NCI-H128 (cell line): ENCODE results near the gene SLC51B.
"Not testable (repeated sequence)": the region's sequence is repeated elsewhere in the genome, so short reads cannot be mapped to it uniquely, and the experiment has no call there.

Experiments used
- DNase-seq: peaks from one replicate; lab custom pipeline; 2025; ENCODE audit not compliant: unreplicated experiment; lab: John Stamatoyannopoulos, UW

The SLC51B gene

GRCh38 chr15:65062726-65063125, 17.5 kb downstream of the SLC51B start:
- DNase-seq: no peak

- DNase-seq: no peak
Observed at GRCh38 chr15:65066001-65066634, 20.9 kb downstream of the SLC51B start.

- no peak for DNase-seq
Observed at GRCh38 chr15:65066635-65067316, 21.6 kb downstream of the SLC51B start.

- DNase-seq: no peak
Observed at GRCh38 chr15:65067317-65067644, 22.1 kb downstream of the SLC51B start.

GRCh38 chr15:65067645-65068402, 22.6 kb downstream of the SLC51B start, which contains the start of gene RASL12:
Gene RASL12, minus strand, starts transcription at chr15:65067991. Its CDS starts 156 bp downstream, at chr15:65067835.
- DNase-seq: no peak

- DNase-seq: no peak
Observed at GRCh38 chr15:65068403-65068788, 23.2 kb downstream of the SLC51B start.

GRCh38 chr15:65069179-65069578, 24.0 kb downstream of the SLC51B start:
- no peak for DNase-seq

- no peak for DNase-seq
Observed at GRCh38 chr15:65069779-65070546, 24.8 kb downstream of the SLC51B start.

GRCh38 chr15:65071381-65071811, 26.2 kb downstream of the SLC51B start:
- no peak for DNase-seq

- no peak for DNase-seq
Observed at GRCh38 chr15:65072027-65072426, 26.8 kb downstream of the SLC51B start.

- no peak for DNase-seq
Observed at GRCh38 chr15:65072617-65073016, 27.4 kb downstream of the SLC51B start.

GRCh38 chr15:65074946-65075345, 29.8 kb downstream of the SLC51B start:
- DNase-seq: not testable (repeated sequence)

- DNase-seq: not testable (repeated sequence)
Observed at GRCh38 chr15:65075607-65076395, 30.6 kb downstream of the SLC51B start.

GRCh38 chr15:65076486-65077290, 31.5 kb downstream of the SLC51B start, which contains the start of gene KBTBD13:
Gene KBTBD13, plus strand, starts transcription at chr15:65076746. Its CDS starts 70 bp downstream, at chr15:65076816.
- no peak for DNase-seq

GRCh38 chr15:65077291-65077980, 32.2 kb downstream of the SLC51B start:
- DNase-seq: no peak

GRCh38 chr15:65077981-65078352, 32.8 kb downstream of the SLC51B start:
- DNase-seq: no peak

GRCh38 chr15:65079580-65079979, 34.4 kb downstream of the SLC51B start:
- no peak for DNase-seq

- no peak for DNase-seq
Observed at GRCh38 chr15:65081270-65081669, 36.1 kb downstream of the SLC51B start.

- DNase-seq: no peak
Observed at GRCh38 chr15:65081758-65082157, 36.6 kb downstream of the SLC51B start.
